Sigmoid colon (tissue), 7 donors: Measurements from ENCODE around the gene HIRIP3. TPM values are rescaled to one million over a fixed set of nuclear protein-coding genes. Genes with fewer than 3 reads are reported as not detected.
"Not testable (repeated sequence)": the region's sequence is repeated elsewhere in the genome, so short reads cannot be mapped to it uniquely, and the experiment has no call there.

Source experiments
- DNase-seq: peaks from one replicate; pipeline ENCODE4 v3.0.0-alpha.2; 2019
- H3K27ac ChIP-seq, 4 donors: fragments of 200-600 bp; sonication (generic); one replicate each; pipeline ENCODE4 v1.5.1; 2016 to 2019; ENCODE audit warnings: mild to moderate bottlenecking in 1 of 4
- H3K27me3 ChIP-seq, 3 donors: fragments of 200-600 bp; sonication (generic); one replicate each; pipeline ENCODE4 v1.5.1; 2019; ENCODE audit warnings: mild to moderate bottlenecking in 1 of 3
- H3K36me3 ChIP-seq, 4 donors: fragments of 200-600 bp; sonication (generic); one replicate each; pipeline ENCODE4 v1.5.1; 2016 to 2019
- H3K4me1 ChIP-seq, 4 donors: fragments of 200-600 bp; sonication (generic); one replicate each; pipeline ENCODE4 v1.5.1; 2017 to 2019
- H3K4me3 ChIP-seq, 4 donors: fragments of 200-600 bp; sonication (generic); one replicate each; pipeline ENCODE4 v1.5.1; 2017 to 2019; ENCODE audit warnings: mild to moderate bottlenecking in 2 of 4, moderate library complexity in 1 of 4
- H3K9me3 ChIP-seq, 4 donors: fragments of 200-600 bp in 3 of 4; sonication (generic) in 3 of 4; one replicate each; pipeline versions ENCODE4 v1.5.1 to v1.6.1; 2013 to 2019
- EP300 ChIP-seq, 4 donors: sonication (generic); formaldehyde crosslinking; IDR thresholded peaks; one replicate each; pipeline ENCODE4 v1.6.1; 2017; ENCODE audit warnings: antibody characterized with exemption in 4 of 4
- POLR2A ChIP-seq, 2 donors: fragments of 450-650 bp; IDR thresholded peaks; one replicate each; pipeline ENCODE4 v1.6.1; 2016; ENCODE audit warnings: antibody characterized with exemption in 2 of 2, mild to moderate bottlenecking in 2 of 2, moderate library complexity in 2 of 2
- POLR2AphosphoS5 ChIP-seq, 4 donors: sonication (generic); formaldehyde crosslinking; IDR thresholded peaks; one replicate each; pipeline ENCODE4 v1.6.1; 2017; ENCODE audit warnings: antibody characterized with exemption in 4 of 4
- WGBS, 2 donors: extraction: QIAGEN DNeasy Blood & Tissue Kit; methylation state at CpG; one replicate each; pipeline ENCODE4 v1.1.7; 2013; 5-methylcytosine and 5-hydroxymethylcytosine counted together
- intact Hi-C: fragments of 100-400 bp; cut with DNase I; formaldehyde crosslinking; loops from one replicate; pipeline ENCODE4 v1.15.1; 2023
- polyA plus RNA-seq, 3 donors: library from polyadenylated mRNA; stranded (reverse); fragments of 200-250 nt; gene quantifications; one replicate each; pipeline ENCODE4 v1.2.3, GENCODE V29; 2013
- total RNA-seq, 4 donors: library from RNA; depleted of rRNA; stranded (reverse); fragments of >200 nt; gene quantifications; one replicate each; pipeline ENCODE4 v1.1.0, GENCODE V29; 2016
- TF ChIP-seq, protein P1 (sequence below), 4 experiments: fragments of 450-650 bp in 3 of 4; fragments of 200-600 bp in 1 of 4; IDR thresholded peaks; one replicate each; pipeline ENCODE4 v1.5.1; 2016 to 2019; ENCODE audit warnings: antibody characterized with exemption in 4 of 4, mild to moderate bottlenecking in 3 of 4, moderate library complexity in 2 of 4
- donor health status: healthy with polysubstance abuse.
- donor health status: Bipolar disorder and iron deficiency.
- donor health status: healthy.

The HIRIP3 gene
- total and polyA plus RNA-seq, 7 donors = 9.0 to 22.7 (median 15.8) TPM

DNA sequence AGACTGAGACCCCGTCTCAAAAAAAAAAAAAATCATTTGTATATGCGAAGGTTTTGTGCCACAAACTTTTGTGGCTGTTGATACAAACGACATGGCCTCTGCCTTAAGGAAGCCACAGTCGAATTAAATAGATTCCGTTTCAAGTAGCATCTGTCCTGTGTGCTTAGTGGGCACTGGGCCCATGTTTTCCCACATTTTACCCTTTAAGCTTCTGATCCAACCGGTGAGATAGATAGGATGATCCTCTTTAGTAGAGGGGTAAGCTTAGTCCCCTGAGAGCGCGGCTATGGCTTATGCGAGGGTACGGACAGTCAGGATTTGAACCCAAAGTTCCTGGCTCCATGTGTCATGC is 34.3 kb downstream of the HIRIP3 start:
- H3K27ac ChIP-seq = peak overlapping the region; percentile 90 to 96 (median 94)
- intact Hi-C loops = loop anchor here (2.0 kb wide), 1 partner anchor 34 kb away; the partner anchor contains the start of gene KCTD13
- H3K4me3 ChIP-seq = peak overlapping the region; percentile 64 to 91 (median 80)
- DNase-seq = no peak
- H3K27me3 ChIP-seq = no peaks in the 10 kb centered on the region
- peaks cover 0 to 18% (median 17%) of the 10 kb centered on the region in 4 donors for H3K4me1 ChIP-seq
- no peaks in the 10 kb centered on the region for H3K9me3 ChIP-seq
- peaks cover 0 to 5% (median 0%) of the 10 kb centered on the region in 4 donors for H3K36me3 ChIP-seq
- TF ChIP-seq, protein P1, sequence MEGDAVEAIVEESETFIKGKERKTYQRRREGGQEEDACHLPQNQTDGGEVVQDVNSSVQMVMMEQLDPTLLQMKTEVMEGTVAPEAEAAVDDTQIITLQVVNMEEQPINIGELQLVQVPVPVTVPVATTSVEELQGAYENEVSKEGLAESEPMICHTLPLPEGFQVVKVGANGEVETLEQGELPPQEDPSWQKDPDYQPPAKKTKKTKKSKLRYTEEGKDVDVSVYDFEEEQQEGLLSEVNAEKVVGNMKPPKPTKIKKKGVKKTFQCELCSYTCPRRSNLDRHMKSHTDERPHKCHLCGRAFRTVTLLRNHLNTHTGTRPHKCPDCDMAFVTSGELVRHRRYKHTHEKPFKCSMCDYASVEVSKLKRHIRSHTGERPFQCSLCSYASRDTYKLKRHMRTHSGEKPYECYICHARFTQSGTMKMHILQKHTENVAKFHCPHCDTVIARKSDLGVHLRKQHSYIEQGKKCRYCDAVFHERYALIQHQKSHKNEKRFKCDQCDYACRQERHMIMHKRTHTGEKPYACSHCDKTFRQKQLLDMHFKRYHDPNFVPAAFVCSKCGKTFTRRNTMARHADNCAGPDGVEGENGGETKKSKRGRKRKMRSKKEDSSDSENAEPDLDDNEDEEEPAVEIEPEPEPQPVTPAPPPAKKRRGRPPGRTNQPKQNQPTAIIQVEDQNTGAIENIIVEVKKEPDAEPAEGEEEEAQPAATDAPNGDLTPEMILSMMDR (IDR thresholded peaks at IDR 0.05) = no peak
- no peak for TF ChIP-seq POLR2A (IDR thresholded peaks at IDR 0.05)
- TF ChIP-seq POLR2AphosphoS5 (IDR thresholded peaks at IDR 0.05) = no peak
- no peak for TF ChIP-seq EP300 (IDR thresholded peaks at IDR 0.05)
- 53 to 66% methylated on average over 10 of the region's 10 CpGs for WGBS, 2 donors

DNA sequence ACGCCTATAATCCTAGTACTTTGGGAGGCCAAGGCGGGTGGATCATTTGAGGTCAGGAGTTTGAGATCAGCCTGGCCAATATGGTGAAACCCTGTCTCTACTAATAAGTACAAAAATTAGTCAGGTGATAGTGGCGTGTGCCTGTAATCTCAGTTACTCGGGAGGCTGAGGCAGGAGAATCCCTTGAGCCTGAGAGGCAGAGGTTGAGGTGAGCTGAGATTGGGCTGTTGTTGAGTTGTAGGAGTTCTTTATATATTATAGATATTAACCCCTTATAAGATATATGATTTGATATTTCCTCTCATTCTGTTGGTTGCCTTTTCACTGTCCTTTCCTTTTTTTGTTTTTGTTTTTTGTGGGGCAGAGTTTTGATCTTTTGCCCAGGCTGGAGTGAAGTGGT is 35.6 kb downstream of the HIRIP3 start:
- H3K27me3 ChIP-seq, H3K27ac ChIP-seq, H3K4me3 ChIP-seq, H3K9me3 ChIP-seq, DNase-seq, H3K36me3 ChIP-seq: not testable (repeated sequence)
- WGBS, 2 donors = 95% methylated on average over 4 of the region's 4 CpGs
- intact Hi-C loops = loop anchor here (2.0 kb wide), 1 partner anchor 33 kb away; the partner anchor contains the start of gene KCTD13
- H3K4me1 ChIP-seq = peaks cover 0 to 18% (median 17%) of the 10 kb centered on the region in 4 donors

DNA sequence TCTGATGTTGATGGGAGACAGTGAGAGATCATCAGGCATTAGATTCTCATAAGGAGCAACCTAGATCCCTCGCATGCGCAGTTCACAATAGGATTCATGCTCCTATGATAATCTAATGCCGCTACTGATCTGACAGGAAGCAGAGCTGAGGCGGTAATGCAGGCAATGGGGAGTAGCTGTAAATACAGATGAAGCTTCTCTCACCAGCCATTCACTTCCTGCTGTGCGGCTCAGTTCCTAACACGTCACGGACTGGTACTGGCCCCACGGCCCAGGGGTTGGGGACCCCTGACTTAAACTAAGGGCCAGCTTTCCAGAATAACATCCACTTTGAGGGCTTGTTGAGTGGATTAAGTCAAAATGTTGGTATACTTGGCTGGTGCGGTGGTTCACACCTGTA is 36.1 kb downstream of the HIRIP3 start:
- Histone ChIP-seq H3K27me3 (no peaks in the 10 kb centered on the region), H3K4me1 (peaks cover 0 to 18% (median 17%) of the 10 kb centered on the region in 4 donors), H3K36me3 (no peaks in the 10 kb centered on the region), H3K9me3 (no peaks in the 10 kb centered on the region), H3K27ac (no peak overlapping the region), H3K4me3 (no peak overlapping the region)
- 87 to 90% methylated on average over 9 of the region's 9 CpGs for WGBS, 2 donors
- no peak for DNase-seq
- intact Hi-C loops = no loop called here
- TF ChIP-seq POLR2A (IDR thresholded peaks at IDR 0.05) = no peak
- no peak for TF ChIP-seq EP300 (IDR thresholded peaks at IDR 0.05)
- TF ChIP-seq, protein P1 (IDR thresholded peaks at IDR 0.05) = no peak
- no peak for TF ChIP-seq POLR2AphosphoS5 (IDR thresholded peaks at IDR 0.05)

DNA sequence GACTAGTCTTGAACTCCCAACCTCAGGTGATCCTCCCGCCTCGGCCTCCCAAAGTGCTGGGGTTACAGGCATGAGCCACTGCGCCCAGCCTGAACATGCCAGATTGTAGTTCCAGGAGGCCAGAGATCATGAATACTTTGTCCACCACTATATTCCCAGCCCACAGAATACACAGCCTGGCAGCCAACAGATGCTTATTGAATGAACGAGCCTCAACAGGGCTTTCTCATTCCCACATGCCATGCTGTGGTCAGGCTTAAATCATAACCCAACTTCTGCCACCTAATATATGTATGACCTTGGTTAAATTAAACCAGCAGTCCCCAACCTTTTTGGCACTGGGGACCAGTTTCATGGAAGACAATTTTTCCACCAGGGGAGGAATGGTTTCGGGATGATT is 36.7 kb downstream of the HIRIP3 start:
- TF ChIP-seq EP300 (IDR thresholded peaks at IDR 0.05) (no peak), POLR2AphosphoS5 (IDR thresholded peaks at IDR 0.05) (no peak), POLR2A (IDR thresholded peaks at IDR 0.05) (no peak)
- TF ChIP-seq, protein P1 (IDR thresholded peaks at IDR 0.05) = no peak
- no peaks in the 10 kb centered on the region for H3K36me3 ChIP-seq
- H3K27me3 ChIP-seq = no peaks in the 10 kb centered on the region
- no peak for DNase-seq
- no peak overlapping the region for H3K27ac ChIP-seq
- peaks cover 0 to 18% (median 17%) of the 10 kb centered on the region in 4 donors for H3K4me1 ChIP-seq
- no peaks in the 10 kb centered on the region for H3K9me3 ChIP-seq
- WGBS, 2 donors = 92 to 95% methylated on average over 5 of the region's 5 CpGs
- H3K4me3 ChIP-seq = no peak overlapping the region
- intact Hi-C loops = no loop called here

DNA sequence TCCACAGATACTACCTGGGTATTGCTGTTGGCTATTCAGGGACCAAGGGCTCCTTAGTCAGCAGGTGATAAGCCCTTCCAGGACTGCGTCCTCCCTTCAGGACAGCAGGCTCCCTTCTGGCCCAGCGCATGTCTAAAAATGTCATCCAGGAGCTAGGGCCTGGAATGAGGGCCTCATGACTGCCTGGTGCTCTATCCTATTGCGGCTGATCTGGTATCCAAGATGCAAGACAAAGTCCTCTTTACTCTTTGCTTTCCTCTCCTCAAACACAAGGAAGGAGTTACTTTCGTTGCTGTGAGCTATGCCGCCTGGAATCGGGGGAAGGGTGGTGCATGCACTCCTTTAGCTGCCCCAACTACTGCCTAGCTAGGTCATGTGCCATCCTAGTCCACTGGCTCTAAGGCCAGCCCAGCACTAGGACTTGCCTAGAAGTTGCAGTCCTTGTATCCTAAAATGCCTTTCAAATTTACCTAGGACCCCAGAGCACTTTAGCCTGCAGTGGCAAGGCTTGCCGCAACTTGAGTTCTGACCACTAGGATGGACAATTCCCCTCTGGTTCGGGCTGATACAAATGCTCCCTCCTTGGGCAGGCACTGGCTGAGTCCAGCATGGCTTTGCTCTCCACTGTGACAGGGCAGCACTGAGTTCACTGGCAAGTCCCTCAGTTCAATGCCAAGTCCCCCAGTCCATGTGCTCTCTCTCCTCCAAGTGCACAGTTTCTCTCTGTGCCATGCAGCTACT is 43.6 kb downstream of the HIRIP3 start:
- intact Hi-C loops = no loop called here
- no peaks in the 10 kb centered on the region for H3K27me3 ChIP-seq
- WGBS, 2 donors = 85 to 91% methylated on average over 8 of the region's 8 CpGs
- H3K9me3 ChIP-seq = no peaks in the 10 kb centered on the region
- no peak overlapping the region for H3K27ac ChIP-seq
- TF ChIP-seq POLR2A (IDR thresholded peaks at IDR 0.05) (no peak), POLR2AphosphoS5 (IDR thresholded peaks at IDR 0.05) (no peak), EP300 (IDR thresholded peaks at IDR 0.05) (no peak)
- TF ChIP-seq, protein P1 (IDR thresholded peaks at IDR 0.05) = no peak
- no peak overlapping the region for H3K4me3 ChIP-seq
- no peak for DNase-seq
- no peaks in the 10 kb centered on the region for H3K4me1 ChIP-seq
- no peaks in the 10 kb centered on the region for H3K36me3 ChIP-seq
